ENCODE data around the gene ACKR2. TPM values are rescaled to one million over a fixed set of nuclear protein-coding genes. Genes with fewer than 3 reads are reported as not detected.

The ACKR2 gene
- total RNA-seq, 2 experiments from 2014 or later = 2.0 to 2.3 TPM

DNA sequence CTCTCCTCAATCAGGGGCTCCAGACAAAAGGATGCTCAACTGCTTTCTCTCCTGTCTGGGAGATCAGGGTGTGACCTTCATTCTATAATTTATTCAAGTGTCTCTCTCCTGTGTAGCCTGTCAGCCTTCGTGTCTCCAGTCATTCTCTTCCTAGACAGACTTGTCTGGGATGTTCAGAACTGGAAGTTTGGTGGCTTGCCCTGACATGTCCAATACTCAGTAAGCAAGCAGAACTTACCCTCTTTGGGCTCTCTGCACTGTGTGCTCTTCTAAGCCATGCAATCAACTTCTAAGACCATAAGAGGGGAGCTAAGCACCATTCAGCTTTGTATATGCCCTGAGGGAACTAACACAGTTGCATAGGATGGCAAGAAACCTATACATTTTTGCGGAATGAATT is 14.1 kb downstream of the ACKR2 start:
- H3K9me3 Mint-ChIP-seq = no peaks in the 10 kb centered on the region
- no peak overlapping the region for H3K27ac Mint-ChIP-seq
- H3K4me1 Mint-ChIP-seq = peaks cover 4% of the 10 kb centered on the region
- DNase-seq = no peak
- H3K27me3 Mint-ChIP-seq = peaks cover 15% of the 10 kb centered on the region
- H3K36me3 Mint-ChIP-seq (ENCODE audit: low read depth) = no peaks in the 10 kb centered on the region
- no peak overlapping the region for H3K4me3 Mint-ChIP-seq
- CTCF ChIA-PET = no interaction called here
- POLR2A ChIA-PET = no interaction called here

DNA sequence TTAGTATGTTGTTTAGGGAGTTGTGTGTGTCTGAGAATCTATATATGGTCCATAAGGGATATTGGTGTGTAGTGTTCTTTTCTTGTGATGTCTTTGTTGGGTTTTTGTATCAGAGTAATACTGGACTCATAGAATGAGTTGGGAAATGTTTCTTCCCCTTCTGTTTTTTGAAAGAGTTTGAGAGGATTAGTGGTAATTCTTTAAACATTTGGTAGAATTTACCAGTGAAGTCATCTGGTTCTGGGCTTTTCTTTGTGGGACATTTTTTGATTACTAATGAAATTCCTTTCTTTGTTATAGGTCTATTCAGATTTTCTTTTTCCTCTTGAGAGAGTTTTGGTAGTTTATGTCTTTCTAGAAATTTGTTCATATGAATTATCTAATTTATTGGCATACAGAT is 16.9 kb downstream of the ACKR2 start:
- Mint-ChIP-seq H3K36me3 (ENCODE audit: low read depth) (no peaks in the 10 kb centered on the region), H3K9me3 (no peaks in the 10 kb centered on the region), H3K4me3 (no peak overlapping the region), H3K27me3 (peaks cover 18% of the 10 kb centered on the region), H3K4me1 (peaks cover 10% of the 10 kb centered on the region), H3K27ac (no peak overlapping the region)
- DNase-seq = no peak
- ChIA-PET CTCF (no interaction called here), POLR2A (no interaction called here)

DNA sequence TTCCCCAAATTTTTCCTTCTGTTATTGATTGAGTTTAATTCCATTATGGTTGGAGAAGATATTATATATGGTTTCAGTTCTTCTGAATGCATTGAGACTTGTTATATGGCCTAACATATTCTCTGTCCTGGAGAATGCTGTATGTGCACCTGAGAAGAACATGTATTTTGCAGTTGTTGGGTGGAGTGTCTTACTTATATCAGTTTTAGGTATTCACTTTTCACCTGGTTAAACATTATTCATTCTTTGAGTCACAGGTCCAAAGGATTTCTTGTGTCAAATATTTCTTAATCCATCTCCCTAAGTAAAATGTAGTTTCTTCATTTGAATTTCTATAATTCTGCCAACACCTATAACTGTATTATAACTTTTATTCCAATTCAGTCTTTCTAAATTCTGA is 17.8 kb downstream of the ACKR2 start:
- Mint-ChIP-seq H3K4me1 (peaks cover 17% of the 10 kb centered on the region), H3K27me3 (peaks cover 18% of the 10 kb centered on the region), H3K4me3 (no peak overlapping the region), H3K27ac (no peak overlapping the region), H3K9me3 (no peaks in the 10 kb centered on the region), H3K36me3 (ENCODE audit: low read depth) (no peaks in the 10 kb centered on the region)
- POLR2A ChIA-PET = no interaction called here
- CTCF ChIA-PET = no interaction called here
- DNase-seq = no peak

DNA sequence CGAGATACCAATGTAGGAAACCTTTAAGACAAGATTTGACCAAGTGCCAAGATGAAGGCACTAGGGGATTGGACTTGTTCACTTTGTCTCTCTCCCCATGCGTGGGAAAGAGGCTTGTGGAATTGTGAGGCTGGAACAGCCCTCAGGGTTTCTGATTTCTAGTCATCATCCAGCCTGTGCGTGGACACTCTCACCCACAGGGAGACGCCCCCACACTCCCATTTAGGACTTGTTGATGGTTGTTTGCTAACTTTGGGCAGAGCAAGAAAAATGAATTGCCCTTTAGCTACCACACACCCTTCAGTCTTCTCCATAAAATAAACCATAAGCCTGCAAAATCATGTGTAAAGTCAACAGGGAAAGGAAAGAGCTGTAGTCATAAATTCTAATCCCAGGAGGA is 18.4 kb downstream of the ACKR2 start:
- CTCF ChIA-PET = interaction anchor here (0.7 to 1.3 kb wide), 2 partner anchors 12 to 54 kb away, joined by 3 to 5 read pairs; no protein-coding TSS in a partner anchor
- H3K9me3 Mint-ChIP-seq = no peaks in the 10 kb centered on the region
- H3K27ac Mint-ChIP-seq = no peak overlapping the region
- H3K36me3 Mint-ChIP-seq (ENCODE audit: low read depth) = no peaks in the 10 kb centered on the region
- no peak for DNase-seq
- H3K4me3 Mint-ChIP-seq = no peak overlapping the region
- H3K4me1 Mint-ChIP-seq = peaks cover 17% of the 10 kb centered on the region
- peaks cover 18% of the 10 kb centered on the region for H3K27me3 Mint-ChIP-seq
- POLR2A ChIA-PET = no interaction called here

DNA sequence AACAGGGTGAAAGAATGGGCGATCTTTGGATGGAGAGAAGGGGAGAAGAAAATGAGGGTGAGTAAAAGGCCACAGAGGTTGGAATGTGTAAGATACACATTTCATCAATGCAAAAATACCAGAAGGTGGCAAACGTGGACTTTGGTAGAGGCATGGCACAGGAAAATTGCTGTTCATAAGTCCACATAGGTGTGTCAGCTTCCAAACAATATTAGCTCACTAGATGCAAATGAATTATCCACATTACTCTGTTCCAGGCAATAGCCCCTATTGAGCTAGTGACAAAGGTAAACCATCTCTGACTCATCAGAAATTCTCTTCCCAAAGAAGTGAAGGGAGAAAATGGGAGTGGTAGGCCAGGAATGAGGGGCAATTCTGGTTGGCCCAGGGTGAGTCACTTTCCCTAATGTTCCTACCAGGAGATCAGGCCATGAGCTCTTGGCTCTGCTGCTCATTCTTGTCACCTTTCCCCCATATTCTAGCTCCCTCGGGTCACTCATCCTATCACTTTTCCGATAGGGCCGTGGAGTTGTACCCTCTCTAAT is 19.9 kb downstream of the ACKR2 start:
- no peak overlapping the region for H3K4me3 Mint-ChIP-seq
- no peaks in the 10 kb centered on the region for H3K36me3 Mint-ChIP-seq (ENCODE audit: low read depth)
- H3K27ac Mint-ChIP-seq = no peak overlapping the region
- ChIA-PET POLR2A (interaction anchor here (1.0 kb wide), 1 partner anchor 24 kb away, joined by 3 read pairs; no protein-coding TSS in a partner anchor), CTCF (interaction anchor here (1.0 to 1.3 kb wide), 2 partner anchors 10 to 49 kb away, joined by 3 to 5 read pairs; no protein-coding TSS in a partner anchor)
- DNase-seq = no peak
- H3K9me3 Mint-ChIP-seq = no peaks in the 10 kb centered on the region
- peaks cover 12% of the 10 kb centered on the region for H3K4me1 Mint-ChIP-seq
- peaks cover 19% of the 10 kb centered on the region for H3K27me3 Mint-ChIP-seq

DNA sequence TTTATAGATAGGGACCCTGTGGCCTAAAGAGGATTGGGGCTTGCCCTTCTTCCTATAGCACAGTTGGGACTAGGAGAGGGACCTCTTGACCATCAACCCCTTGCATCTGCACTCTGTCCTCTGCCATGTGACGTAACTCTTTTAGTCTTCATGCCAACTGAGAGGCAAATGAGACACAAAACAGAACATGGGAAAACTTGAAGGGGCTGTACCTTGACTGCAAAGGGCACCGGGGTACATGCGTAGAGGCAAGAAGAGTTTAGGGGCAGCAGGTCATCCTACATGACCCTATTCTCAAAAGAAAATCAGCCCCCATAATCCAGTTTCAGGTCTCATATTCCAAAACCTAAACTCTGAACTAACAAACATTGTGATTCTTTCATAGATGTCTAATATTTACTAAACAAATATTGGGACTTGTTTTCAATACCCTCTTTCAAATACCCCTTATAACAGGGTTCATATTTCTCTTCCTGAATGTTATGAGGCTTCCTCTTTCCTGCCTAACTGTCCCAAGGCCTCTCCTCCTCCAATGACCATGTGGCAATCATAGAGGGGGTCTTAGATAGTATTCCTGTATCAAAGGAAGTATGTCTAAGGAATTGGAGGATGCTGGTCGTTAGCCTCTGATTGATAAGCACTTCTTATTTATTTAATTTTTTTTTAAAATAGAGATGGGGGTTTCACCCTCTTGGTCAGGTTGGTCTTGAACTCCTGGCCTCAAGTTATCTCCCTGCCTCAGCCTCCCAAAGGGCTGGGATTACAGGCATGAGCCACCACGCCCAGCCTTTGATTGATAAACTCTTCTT is 20.6 kb downstream of the ACKR2 start:
- Mint-ChIP-seq H3K27me3 (peaks cover 17% of the 10 kb centered on the region), H3K4me1 (peaks cover 12% of the 10 kb centered on the region), H3K27ac (no peak overlapping the region), H3K4me3 (no peak overlapping the region), H3K9me3 (no peaks in the 10 kb centered on the region), H3K36me3 (ENCODE audit: low read depth) (no peaks in the 10 kb centered on the region)
- DNase-seq = no peak
- POLR2A ChIA-PET = interaction anchor here (1.0 kb wide), 1 partner anchor 25 kb away, joined by 3 read pairs; no protein-coding TSS in a partner anchor
- CTCF ChIA-PET = interaction anchor here (1.0 to 2.3 kb wide), 8 partner anchors 8 to 85 kb away, joined by 3 to 9 read pairs (median 6); partner anchors contain the start of gene CYP8B1

DNA sequence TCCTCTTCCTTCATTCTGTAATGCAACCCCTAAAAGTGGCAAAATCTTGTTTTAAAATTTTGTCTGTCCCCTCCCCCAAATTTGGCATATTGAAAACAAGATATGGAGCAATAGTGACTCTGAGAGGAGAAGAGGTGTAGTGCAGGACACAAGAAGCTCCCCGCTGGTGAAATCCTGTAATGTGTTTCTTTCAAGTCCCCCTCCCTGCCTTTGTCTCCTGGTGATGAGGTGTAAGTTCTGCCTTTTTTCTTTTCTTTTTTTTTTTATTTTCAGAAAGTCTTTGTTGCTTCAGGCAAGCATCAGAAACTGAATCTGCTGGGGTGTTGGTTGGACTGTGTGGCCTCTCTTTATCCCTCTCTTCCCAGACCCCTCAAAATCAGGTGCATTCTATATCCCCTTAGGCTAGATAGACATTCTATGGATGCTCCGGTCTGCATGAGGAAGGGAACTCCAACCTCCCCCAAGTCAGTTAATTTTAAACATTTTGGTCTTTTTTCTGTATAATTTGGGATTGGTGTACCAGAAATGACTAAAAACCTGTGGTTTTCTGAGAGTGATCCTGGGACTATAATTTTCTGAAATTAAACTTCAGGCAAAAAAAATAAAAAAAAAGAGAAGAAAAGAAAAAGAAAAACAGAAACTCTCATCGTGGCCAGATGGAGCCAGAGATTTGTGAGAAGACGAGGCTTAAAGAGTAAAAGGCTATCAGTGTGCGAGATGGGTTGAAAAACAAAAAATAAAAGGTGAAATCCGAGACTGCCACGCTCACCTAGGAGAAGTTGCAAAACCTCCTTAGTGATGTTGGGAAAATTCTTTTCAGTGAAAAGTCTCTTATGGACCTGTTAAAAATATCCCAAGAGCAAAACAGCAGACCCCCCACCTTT is 21.4 kb downstream of the ACKR2 start:
- Mint-ChIP-seq H3K4me3 (no peak overlapping the region), H3K27ac (no peak overlapping the region), H3K9me3 (no peaks in the 10 kb centered on the region), H3K4me1 (peaks cover 12% of the 10 kb centered on the region), H3K36me3 (ENCODE audit: low read depth) (no peaks in the 10 kb centered on the region), H3K27me3 (peaks cover 15% of the 10 kb centered on the region)
- POLR2A ChIA-PET = interaction anchor here (0.7 to 1.4 kb wide), 5 partner anchors 9 to 52 kb away, joined by 3 to 8 read pairs (median 4); partner anchors contain the start of gene HIGD1A
- CTCF ChIA-PET = interaction anchor here (0.7 to 2.3 kb wide), 24 partner anchors 9 to 877 kb away, joined by 3 to 19 read pairs (median 4); partner anchors contain the start of genes ACKR2 and CYP8B1
- no peak for DNase-seq

DNA sequence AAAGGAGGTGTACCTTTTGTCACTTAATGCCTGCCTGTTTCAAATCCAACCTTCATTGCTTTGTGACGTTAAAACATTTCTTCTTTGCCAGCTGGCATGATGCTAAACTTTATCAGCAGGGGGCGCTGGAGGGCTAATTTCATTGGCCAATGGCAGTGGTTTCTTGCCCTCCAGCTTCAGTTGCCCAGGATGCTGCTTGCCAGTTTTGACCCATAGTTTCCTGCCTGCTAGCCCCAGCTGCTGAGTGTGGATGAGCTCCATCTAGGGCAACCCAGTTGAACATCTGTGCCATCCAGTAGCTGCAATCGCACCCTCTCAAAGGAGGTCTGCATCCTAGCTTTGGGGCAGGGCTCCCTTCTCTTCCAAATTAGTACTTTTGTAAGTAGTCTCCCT is 22.1 kb downstream of the ACKR2 start:
- ChIA-PET POLR2A (interaction anchor here (0.7 to 1.4 kb wide), 5 partner anchors 8 to 52 kb away, joined by 3 to 8 read pairs (median 4); partner anchors contain the start of gene HIGD1A), CTCF (interaction anchor here (0.7 to 2.3 kb wide), 26 partner anchors 9 to 877 kb away, joined by 3 to 19 read pairs (median 4); partner anchors contain the start of genes ACKR2 and CYP8B1)
- Mint-ChIP-seq H3K36me3 (ENCODE audit: low read depth) (no peaks in the 10 kb centered on the region), H3K4me1 (peaks cover 12% of the 10 kb centered on the region), H3K27ac (no peak overlapping the region), H3K9me3 (no peaks in the 10 kb centered on the region), H3K4me3 (no peak overlapping the region), H3K27me3 (peaks cover 14% of the 10 kb centered on the region)
- peak; percentile 85 for DNase-seq

DNA sequence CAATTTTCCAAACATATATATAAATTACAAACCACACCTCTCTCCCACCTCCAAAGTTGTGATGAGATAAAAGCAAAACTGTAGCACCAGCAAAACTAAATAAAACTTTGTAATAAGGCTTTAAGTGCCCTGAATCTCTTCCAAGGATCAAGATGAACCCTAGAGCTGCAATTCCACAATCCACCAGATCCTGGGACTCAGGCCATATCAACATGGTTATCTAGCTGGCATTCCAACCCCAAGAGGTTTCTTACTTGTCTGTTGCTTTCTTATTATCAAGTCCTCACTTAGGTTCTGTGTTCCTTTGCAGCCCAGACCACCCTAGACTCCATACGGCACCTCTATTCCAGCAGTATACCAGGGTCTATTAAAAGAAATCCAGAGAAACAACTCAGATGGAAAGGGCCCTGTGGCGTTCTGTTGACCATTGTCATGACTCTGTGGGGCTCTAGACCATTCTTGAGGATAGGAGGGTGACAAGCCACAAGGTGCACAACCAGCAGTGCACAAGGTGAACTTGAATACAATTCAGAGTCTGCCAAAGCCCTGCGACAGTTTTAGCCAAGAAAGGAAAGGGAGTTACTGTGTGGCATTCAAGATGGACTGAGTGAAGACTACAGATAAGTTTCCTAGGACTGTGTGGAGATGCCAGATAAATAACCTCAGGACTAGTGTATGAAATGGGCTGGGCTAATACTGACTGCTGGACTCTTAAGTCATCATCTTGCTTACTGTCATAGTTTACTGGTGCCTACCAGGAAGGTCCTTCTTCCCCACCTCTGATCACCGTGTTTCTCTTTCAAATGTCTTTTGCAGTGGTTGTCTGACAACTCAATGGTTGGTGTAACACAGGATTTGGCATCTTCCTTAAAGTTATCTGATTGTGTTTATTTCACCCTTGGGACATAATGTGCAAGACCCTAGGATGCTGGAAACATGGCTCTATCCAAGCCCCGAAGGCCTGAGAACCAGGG is 27.2 kb downstream of the ACKR2 start:
- CTCF ChIA-PET = no interaction called here
- H3K36me3 Mint-ChIP-seq (ENCODE audit: low read depth) = no peaks in the 10 kb centered on the region
- peaks cover 4% of the 10 kb centered on the region for H3K27me3 Mint-ChIP-seq
- no peak overlapping the region for H3K27ac Mint-ChIP-seq
- POLR2A ChIA-PET = no interaction called here
- DNase-seq = no peak
- no peak overlapping the region for H3K4me3 Mint-ChIP-seq
- H3K9me3 Mint-ChIP-seq = no peaks in the 10 kb centered on the region
- peaks cover 3% of the 10 kb centered on the region for H3K4me1 Mint-ChIP-seq

DNA sequence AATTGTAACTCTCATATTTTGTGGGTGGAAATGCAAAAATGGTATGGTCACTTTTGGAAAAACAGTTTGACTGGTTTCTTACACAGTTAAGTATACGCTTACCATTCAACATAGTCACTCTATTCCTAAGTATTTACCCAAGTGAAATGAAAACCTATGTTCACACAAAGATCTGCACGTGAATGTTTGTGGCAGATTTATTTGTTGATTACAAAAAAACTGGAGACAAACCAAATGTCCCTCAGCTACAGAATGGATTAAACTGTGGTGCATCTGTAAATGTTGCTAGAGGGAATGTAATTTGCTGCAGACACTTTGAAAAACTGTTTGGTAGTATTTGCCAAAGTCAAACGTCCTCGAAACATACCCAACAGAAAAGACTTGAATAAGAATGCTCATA is 29.3 kb downstream of the ACKR2 start:
- Mint-ChIP-seq H3K9me3 (no peaks in the 10 kb centered on the region), H3K27me3 (peaks cover 2% of the 10 kb centered on the region), H3K36me3 (ENCODE audit: low read depth) (no peaks in the 10 kb centered on the region), H3K27ac (no peak overlapping the region), H3K4me1 (no peaks in the 10 kb centered on the region), H3K4me3 (no peak overlapping the region)
- ChIA-PET POLR2A (no interaction called here), CTCF (interaction anchor here (1.2 to 2.5 kb wide), 3 partner anchors 9 to 59 kb away, joined by 3 to 16 read pairs (median 6); no protein-coding TSS in a partner anchor)
- DNase-seq = no peak

DNA sequence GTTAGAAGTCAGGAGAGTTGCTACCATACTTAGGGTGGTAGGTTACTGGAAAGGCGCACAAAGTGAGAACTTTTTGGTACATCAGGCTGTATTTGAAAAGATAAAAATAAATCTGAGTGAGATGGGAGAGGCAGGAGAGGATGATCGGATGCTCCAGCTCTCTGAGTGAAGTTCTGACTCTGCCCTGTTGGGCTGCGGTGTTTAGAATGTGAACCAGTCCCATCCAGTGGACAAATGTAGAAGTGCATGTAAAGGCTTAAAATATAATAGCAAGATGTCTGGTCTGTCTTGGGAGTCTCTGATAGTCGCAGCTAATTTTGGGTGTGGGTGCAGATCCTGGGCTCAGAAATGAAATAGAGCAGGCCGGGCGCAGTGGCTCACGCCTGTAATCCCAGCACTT is 30.4 kb downstream of the ACKR2 start:
- peaks cover 5% of the 10 kb centered on the region for H3K27me3 Mint-ChIP-seq
- no peaks in the 10 kb centered on the region for H3K36me3 Mint-ChIP-seq (ENCODE audit: low read depth)
- POLR2A ChIA-PET = interaction anchor here (1.2 kb wide), 2 partner anchors 8 to 36 kb away, joined by 3 read pairs; partner anchors contain the start of gene HIGD1A
- CTCF ChIA-PET = interaction anchor here (0.6 to 2.5 kb wide), 16 partner anchors 8 to 1841 kb away, joined by 3 to 16 read pairs (median 3); no protein-coding TSS in a partner anchor
- H3K4me3 Mint-ChIP-seq = no peak overlapping the region
- no peaks in the 10 kb centered on the region for H3K9me3 Mint-ChIP-seq
- DNase-seq = peak; percentile 32
- no peaks in the 10 kb centered on the region for H3K4me1 Mint-ChIP-seq
- no peak overlapping the region for H3K27ac Mint-ChIP-seq

DNA sequence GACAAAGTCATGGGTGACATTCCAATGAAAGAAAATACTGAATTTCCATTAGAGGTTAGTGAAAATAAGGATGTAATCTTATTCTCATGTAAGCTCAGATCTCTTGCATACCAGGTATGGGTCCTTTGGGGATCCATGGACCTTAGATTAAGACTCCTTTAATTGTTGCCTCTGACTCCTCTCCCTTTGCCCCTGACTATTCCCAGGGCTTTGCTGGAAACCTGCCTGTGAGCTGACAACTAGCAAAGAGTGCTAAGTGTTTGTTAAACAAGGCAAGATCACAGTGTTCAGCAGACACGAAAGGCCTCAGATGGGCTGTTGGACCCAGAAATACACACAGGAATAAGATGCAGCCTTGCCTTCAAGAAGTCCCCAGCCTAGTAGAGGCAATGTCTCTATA is 32.1 kb downstream of the ACKR2 start:
- no peak for DNase-seq
- ChIA-PET CTCF (no interaction called here), POLR2A (no interaction called here)
- no peak overlapping the region for H3K27ac Mint-ChIP-seq
- no peaks in the 10 kb centered on the region for H3K9me3 Mint-ChIP-seq
- H3K36me3 Mint-ChIP-seq (ENCODE audit: low read depth) = no peaks in the 10 kb centered on the region
- no peak overlapping the region for H3K4me3 Mint-ChIP-seq
- peaks cover under 1% of the 10 kb centered on the region for H3K4me1 Mint-ChIP-seq
- peaks cover 5% of the 10 kb centered on the region for H3K27me3 Mint-ChIP-seq
